Mammary epithelial cell (primary cell): ENCODE measurements around the gene RDM1.

ENCODE experiments used
- CTCF ChIP-seq, 2 donors: IDR thresholded peaks in 1 of 2; conservative IDR thresholded peaks in 1 of 2; 2 replicates each; pipeline ENCODE4 v1.5.1; 2011 to 2012; ENCODE audit warnings: inconsistent platforms in 2 of 2, low read length in 2 of 2, mild to moderate bottlenecking in 2 of 2, control low read depth in 1 of 2, low read depth in 1 of 2; ENCODE audit not compliant: insufficient read depth in 1 of 2; ENCODE audit errors: extremely low read depth in 1 of 2
- EZH2 ChIP-seq: IDR thresholded peaks from 2 replicates; pipeline ENCODE4 v1.6.1; 2012; ENCODE audit warnings: low read length, inconsistent platforms, borderline replicate concordance

GRCh38 chr17:35912942-35913341 is 17.6 kb downstream of the RDM1 start:
- TF ChIP-seq EZH2 (no peak), CTCF (conservative IDR thresholded peaks at IDR 0.05 in 1 of 2, IDR thresholded peaks at IDR 0.05 in 1 of 2; ENCODE audit: extremely low read depth in 1 of 2, insufficient read depth in 1 of 2, low read depth in 1 of 2, low read length in 2 of 2) (no peak)
